Stimulated activated effector memory CD8-positive, alpha-beta T cell treated with anti-CD3 and anti-CD28 coated beads, Interleukin-12 subunit alpha, Interleukin-12 subunit beta, amount 100 ng/mL, for 72 hours (primary cell): ENCODE measurements around the gene CHRNB2.

ENCODE experiments used
- ATAC-seq: fragments of 150-1000 bp; cut with Tn5 transposase; 2 replicates; pipeline ENCODE4 v1.10.0; 2021
- DNase-seq, 2 donors: peaks; one replicate each; pipeline ENCODE4 v3.0.0; 2021 to 2022; ENCODE audit warnings: low spot score in 2 of 2
- H3K27ac Mint-ChIP-seq: one replicate; pipeline ENCODE4 v1.8.0; 2022; ENCODE audit warnings: mild to moderate bottlenecking, mixed read lengths
- H3K36me3 Mint-ChIP-seq: one replicate; pipeline ENCODE4 v1.8.0; 2022; ENCODE audit warnings: mild to moderate bottlenecking, mixed read lengths
- H3K4me1 Mint-ChIP-seq: one replicate; pipeline ENCODE4 v1.8.0; 2022; ENCODE audit warnings: mixed read lengths
- H3K4me3 Mint-ChIP-seq: one replicate; pipeline ENCODE4 v1.8.0; 2022; ENCODE audit warnings: mild to moderate bottlenecking, mixed read lengths
- H3K9me3 Mint-ChIP-seq: one replicate; pipeline ENCODE4 v1.8.0; 2022; ENCODE audit warnings: mixed read lengths

CHRNB2 gene

DNA sequence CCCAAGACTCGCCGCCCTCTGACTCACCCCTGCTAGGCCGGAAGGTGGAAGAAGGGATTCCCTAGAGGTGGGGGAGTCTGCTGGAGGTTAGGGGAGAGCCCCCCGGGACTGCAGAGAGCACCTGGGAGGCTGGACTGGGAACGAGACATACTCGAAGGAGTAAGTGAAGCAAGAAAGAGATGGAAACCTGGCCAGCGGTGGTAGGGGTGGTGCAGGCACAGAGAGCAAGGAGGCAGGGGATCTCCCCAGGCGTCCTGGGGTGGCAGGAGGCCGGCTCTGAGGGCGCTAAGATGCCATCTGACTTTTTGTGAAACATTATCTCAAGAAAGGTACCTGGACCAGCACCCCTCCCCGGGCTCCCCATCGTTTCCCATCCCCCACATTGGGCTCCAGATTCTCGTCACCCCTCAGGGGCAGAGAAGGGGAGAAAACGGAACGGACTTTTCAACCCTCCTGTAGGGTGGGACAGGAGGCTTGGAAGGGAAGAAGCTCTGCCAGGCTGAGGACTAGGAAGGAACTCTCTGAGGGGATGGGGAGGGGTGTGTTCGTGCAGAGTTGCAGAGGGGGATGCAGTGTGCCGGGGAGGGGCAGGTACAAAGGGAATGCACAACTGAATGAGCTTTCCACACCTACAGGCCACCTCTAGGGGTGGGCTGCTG, 708 bp downstream of the CHRNB2 start:
- ATAC-seq, result no peak
- H3K9me3 Mint-ChIP-seq, result no peaks in the 10 kb centered on the region
- H3K4me1 Mint-ChIP-seq, result peaks cover 18% of the 10 kb centered on the region
- no peak overlapping the region for H3K27ac Mint-ChIP-seq
- peak overlapping the region; percentile 38 for H3K4me3 Mint-ChIP-seq
- no peak for DNase-seq
- peaks cover 5% of the 10 kb centered on the region for H3K36me3 Mint-ChIP-seq

DNA sequence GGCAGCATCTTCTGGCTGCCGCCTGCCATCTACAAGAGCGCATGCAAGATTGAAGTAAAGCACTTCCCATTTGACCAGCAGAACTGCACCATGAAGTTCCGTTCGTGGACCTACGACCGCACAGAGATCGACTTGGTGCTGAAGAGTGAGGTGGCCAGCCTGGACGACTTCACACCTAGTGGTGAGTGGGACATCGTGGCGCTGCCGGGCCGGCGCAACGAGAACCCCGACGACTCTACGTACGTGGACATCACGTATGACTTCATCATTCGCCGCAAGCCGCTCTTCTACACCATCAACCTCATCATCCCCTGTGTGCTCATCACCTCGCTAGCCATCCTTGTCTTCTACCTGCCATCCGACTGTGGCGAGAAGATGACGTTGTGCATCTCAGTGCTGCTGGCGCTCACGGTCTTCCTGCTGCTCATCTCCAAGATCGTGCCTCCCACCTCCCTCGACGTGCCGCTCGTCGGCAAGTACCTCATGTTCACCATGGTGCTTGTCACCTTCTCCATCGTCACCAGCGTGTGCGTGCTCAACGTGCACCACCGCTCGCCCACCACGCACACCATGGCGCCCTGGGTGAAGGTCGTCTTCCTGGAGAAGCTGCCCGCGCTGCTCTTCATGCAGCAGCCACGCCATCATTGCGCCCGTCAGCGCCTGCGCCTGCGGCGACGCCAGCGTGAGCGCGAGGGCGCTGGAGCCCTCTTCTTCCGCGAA, 3.8 kb downstream of the CHRNB2 start:
- ATAC-seq (no peak), DNase-seq (no peak)
- Mint-ChIP-seq H3K36me3 (peaks cover 20% of the 10 kb centered on the region), H3K4me3 (no peak overlapping the region), H3K9me3 (no peaks in the 10 kb centered on the region), H3K27ac (no peak overlapping the region), H3K4me1 (peaks cover 28% of the 10 kb centered on the region)

DNA sequence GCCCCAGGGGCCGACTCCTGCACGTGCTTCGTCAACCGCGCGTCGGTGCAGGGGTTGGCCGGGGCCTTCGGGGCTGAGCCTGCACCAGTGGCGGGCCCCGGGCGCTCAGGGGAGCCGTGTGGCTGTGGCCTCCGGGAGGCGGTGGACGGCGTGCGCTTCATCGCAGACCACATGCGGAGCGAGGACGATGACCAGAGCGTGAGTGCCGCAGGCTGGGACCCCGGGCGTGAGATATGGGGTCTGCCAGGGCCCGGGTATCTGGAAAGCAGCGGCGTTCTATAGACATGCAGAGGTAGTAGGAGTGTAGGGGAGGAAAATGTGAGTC, 4.3 kb downstream of the CHRNB2 start:
- Mint-ChIP-seq H3K9me3 (no peaks in the 10 kb centered on the region), H3K4me1 (peaks cover 28% of the 10 kb centered on the region), H3K4me3 (no peak overlapping the region), H3K36me3 (peaks cover 22% of the 10 kb centered on the region), H3K27ac (no peak overlapping the region)
- ATAC-seq, result no peak
- DNase-seq, result no peak

DNA sequence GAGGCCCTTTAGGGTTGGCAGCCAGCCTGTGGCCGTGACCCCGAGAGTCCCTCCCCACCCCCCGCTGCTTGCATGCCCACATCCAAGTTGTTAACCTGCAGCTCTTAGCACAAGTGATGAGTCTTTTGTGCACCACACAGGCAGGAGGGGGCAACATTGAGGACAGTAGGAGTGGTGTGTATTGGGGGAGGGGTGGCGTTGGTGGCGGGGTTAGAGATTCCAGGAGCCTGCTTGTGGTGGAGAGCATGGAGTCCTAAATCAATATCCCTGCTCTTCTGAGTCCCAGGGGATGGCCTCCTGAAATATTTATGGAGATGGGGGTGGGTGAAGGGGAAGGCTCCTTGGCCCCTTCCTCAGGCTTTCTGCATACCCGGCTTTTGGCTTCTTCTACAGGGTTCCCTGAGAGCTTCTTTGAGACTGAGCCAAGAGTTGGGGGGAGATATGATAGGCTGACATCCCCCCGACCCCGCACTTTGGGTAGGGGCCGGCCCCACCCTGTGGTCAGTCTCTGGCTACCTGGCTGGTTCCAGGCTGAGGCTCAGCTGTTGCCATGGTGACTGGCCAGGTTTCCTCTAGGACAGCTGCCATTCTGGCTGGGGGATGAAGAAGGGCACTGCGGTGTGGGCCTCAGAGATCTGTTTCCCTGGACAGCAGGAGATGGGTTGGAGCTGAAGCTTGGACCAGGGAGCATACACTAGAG, 5.0 kb downstream of the CHRNB2 start:
- DNase-seq (no peak), ATAC-seq (no peak)
- Mint-ChIP-seq H3K4me1 (peaks cover 23% of the 10 kb centered on the region), H3K4me3 (no peak overlapping the region), H3K27ac (no peak overlapping the region), H3K36me3 (peaks cover 29% of the 10 kb centered on the region), H3K9me3 (no peaks in the 10 kb centered on the region)

DNA sequence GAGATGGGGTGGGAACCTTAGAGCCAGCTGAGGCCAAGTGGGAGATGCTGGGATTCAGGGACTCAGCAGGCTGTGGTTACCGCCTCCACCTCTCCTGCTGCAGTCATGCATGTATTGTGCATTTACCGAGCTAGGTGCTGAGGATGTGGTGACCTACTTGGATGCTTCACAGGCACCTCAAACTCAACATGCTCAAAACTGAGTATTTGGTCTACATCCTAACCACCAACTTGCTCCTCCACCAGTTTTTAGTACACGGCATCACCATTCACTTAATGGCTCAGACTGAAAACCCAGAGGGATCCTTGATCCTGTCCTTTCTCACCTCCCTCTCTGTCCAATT, 5.6 kb downstream of the CHRNB2 start:
- ATAC-seq (no peak), DNase-seq (no peak)
- H3K36me3 Mint-ChIP-seq, result peaks cover 31% of the 10 kb centered on the region
- no peak overlapping the region for H3K4me3 Mint-ChIP-seq
- peaks cover 19% of the 10 kb centered on the region for H3K4me1 Mint-ChIP-seq
- no peak overlapping the region for H3K27ac Mint-ChIP-seq
- H3K9me3 Mint-ChIP-seq, result no peaks in the 10 kb centered on the region

DNA sequence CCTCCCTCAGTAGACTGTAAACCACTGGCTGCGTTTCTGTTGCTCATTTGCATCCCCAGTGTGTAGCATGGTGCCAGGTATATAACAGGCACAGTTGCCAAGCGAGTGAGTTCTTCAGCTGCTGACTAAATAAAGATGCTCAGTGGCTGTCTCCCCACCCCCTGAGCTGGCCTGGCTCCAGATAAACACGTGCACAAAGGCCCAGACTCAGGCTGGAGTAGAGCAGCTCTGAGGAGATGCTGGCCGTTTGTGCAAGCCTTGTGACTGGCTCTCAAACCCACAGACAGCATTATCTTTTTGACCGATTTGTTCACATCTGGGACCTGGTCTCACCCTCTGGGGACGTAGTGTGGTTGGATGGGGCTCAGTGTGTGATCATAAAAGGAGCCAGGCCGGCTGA, 7.1 kb downstream of the CHRNB2 start:
- peaks cover 47% of the 10 kb centered on the region for H3K36me3 Mint-ChIP-seq
- peaks cover 24% of the 10 kb centered on the region for H3K4me1 Mint-ChIP-seq

DNA sequence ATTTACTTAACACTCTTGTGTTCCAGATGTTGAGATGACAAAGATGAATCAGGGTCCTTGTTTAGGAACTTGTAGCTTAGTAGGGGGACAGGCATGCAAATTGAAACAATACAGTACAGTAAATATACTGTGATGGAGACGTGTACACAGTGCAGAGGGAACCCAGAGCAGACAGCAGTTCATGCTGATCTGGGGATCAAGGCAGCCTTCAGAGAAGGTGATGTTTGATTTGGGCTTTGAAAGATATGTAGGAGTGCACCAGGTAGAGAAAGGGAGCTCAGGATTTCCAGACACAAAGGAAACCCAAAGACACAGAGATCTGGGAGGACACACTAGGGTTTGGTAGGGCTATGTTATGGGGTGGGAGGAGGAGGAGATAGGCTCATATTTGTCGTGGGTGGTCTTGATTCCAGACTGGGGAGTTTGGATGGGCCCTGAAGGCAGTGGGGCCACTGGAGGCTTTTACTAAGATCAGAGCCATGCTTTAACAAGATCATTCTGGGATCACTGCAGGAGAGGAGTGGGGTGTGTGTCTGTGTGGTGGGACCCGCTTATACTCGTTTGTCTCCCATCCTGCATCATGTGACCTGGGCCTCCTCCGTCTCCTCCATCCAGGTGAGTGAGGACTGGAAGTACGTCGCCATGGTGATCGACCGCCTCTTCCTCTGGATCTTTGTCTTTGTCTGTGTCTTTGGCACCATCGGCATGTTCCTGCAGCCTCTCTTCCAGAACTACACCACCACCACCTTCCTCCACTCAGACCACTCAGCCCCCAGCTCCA, 7.8 kb downstream of the CHRNB2 start:
- DNase-seq, result no peak
- peak overlapping the region; percentile 76 for H3K27ac Mint-ChIP-seq
- peaks cover 24% of the 10 kb centered on the region for H3K4me1 Mint-ChIP-seq
- no peak for ATAC-seq
- H3K36me3 Mint-ChIP-seq, result peaks cover 53% of the 10 kb centered on the region
- H3K4me3 Mint-ChIP-seq, result no peak overlapping the region
- H3K9me3 Mint-ChIP-seq, result no peaks in the 10 kb centered on the region

More for the DNA sequence above, 7.1 kb downstream of the CHRNB2 start:
- ATAC-seq (no peak), DNase-seq (peak in 1 of 2 donors; percentile 49)
- no peaks in the 10 kb centered on the region for H3K9me3 Mint-ChIP-seq
- H3K4me3 Mint-ChIP-seq, result no peak overlapping the region
- H3K27ac Mint-ChIP-seq, result no peak overlapping the region

DNA sequence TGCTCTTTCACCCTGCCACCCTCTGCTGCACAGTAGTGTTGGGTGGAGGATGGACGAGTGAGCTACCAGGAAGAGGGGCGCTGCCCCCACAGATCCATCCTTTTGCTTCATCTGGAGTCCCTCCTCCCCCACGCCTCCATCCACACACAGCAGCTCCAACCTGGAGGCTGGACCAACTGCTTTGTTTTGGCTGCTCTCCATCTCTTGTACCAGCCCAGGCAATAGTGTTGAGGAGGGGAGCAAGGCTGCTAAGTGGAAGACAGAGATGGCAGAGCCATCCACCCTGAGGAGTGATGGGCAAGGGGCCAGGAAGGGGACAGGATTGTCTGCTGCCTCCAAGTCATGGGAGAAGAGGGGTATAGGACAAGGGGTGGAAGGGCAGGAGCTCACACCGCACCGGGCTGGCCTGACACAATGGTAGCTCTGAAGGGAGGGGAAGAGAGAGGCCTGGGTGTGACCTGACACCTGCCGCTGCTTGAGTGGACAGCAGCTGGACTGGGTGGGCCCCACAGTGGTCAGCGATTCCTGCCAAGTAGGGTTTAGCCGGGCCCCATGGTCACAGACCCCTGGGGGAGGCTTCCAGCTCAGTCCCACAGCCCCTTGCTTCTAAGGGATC, 8.5 kb downstream of the CHRNB2 start:
- ATAC-seq, result peak; percentile 19
- Mint-ChIP-seq H3K4me3 (no peak overlapping the region), H3K9me3 (no peaks in the 10 kb centered on the region), H3K4me1 (peaks cover 24% of the 10 kb centered on the region), H3K27ac (peak overlapping the region; percentile 76), H3K36me3 (peaks cover 60% of the 10 kb centered on the region)
- no peak for DNase-seq

DNA sequence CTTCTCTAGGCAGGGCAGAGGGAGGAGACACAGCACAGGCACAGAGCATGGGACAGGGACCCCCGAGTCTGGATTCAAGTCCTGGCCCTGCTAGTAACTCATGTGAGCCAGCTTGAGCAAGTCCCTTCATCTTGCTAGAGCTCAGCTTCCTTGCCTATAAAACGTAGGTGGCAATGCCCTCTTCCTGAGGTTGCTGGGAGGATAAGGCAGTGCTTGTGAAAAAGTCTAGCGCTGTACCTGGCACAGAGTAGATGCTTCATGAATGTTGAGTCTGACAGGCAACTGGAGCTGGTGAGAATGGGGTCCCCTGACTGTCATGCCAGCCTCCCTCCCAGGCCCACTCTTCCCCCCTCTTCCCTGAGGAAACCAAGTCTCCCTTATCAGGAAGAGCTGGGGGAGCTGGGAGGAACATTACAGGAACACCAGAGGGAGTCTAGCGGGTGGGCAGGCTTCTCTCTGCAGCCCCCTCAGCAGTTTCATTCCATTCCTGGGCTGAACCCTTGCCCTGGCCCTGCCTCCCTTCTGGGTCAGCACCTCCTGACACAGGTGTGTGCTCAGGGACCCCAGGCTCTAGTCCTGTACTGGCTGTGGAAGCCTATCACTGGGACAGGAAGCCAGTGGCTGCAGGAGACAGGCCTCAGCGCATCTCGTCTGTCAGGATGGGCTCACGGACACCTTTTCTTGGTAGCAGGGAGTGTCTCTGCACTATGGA, 9.9 kb downstream of the CHRNB2 start:
- DNase-seq, result no peak
- Mint-ChIP-seq H3K4me1 (peaks cover 24% of the 10 kb centered on the region), H3K36me3 (peaks cover 70% of the 10 kb centered on the region), H3K9me3 (no peaks in the 10 kb centered on the region), H3K27ac (peak overlapping the region; percentile 80), H3K4me3 (no peak overlapping the region)
- ATAC-seq, result no peak

DNA sequence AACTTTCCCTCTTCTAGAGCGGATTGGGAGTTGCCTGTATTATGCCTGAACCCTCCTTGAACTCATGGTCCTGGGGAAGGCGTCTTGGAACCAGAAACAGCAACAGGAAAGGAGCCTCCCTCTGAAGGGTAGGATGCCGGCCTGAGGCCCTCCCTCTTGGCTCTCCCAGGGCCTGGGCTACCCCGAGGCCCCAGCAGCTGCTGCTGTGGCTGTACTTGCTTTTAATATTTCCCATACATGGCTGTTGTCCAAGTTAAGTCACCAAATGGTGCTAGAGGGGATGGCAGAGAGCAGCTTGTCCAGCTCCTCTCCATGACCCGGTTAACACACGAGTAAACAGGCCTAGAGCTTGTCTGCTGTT, 10.5 kb downstream of the CHRNB2 start:
- H3K4me3 Mint-ChIP-seq, result no peak overlapping the region
- peak overlapping the region; percentile 80 for H3K27ac Mint-ChIP-seq
- H3K9me3 Mint-ChIP-seq, result no peaks in the 10 kb centered on the region
- H3K36me3 Mint-ChIP-seq, result peaks cover 75% of the 10 kb centered on the region
- H3K4me1 Mint-ChIP-seq, result peaks cover 21% of the 10 kb centered on the region
- DNase-seq (no peak), ATAC-seq (no peak)

DNA sequence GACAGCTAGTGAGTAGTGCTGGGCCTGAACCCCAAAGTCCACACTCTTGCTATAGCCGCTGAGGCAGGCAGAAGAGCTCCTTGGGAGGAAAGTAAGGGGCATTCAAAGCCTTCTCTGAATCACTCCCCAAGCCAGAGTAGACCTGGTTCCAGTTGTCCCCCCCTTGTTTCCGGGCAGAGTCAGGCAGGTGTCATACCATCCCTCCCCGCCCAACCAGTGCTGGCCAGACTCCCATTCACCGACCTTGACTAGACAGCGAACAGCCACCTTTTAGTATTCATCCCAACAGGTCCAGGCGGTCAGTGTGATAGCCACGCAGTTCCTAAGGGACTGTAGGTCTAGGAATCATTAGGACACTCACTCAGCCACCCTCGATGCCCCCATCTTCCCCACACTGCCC, 11.8 kb downstream of the CHRNB2 start:
- H3K36me3 Mint-ChIP-seq, result peaks cover 89% of the 10 kb centered on the region
- H3K27ac Mint-ChIP-seq, result peak overlapping the region; percentile 60
- ATAC-seq (no peak), DNase-seq (no peak)
- peaks cover 15% of the 10 kb centered on the region for H3K4me1 Mint-ChIP-seq
- no peak overlapping the region for H3K4me3 Mint-ChIP-seq
- H3K9me3 Mint-ChIP-seq, result no peaks in the 10 kb centered on the region

DNA sequence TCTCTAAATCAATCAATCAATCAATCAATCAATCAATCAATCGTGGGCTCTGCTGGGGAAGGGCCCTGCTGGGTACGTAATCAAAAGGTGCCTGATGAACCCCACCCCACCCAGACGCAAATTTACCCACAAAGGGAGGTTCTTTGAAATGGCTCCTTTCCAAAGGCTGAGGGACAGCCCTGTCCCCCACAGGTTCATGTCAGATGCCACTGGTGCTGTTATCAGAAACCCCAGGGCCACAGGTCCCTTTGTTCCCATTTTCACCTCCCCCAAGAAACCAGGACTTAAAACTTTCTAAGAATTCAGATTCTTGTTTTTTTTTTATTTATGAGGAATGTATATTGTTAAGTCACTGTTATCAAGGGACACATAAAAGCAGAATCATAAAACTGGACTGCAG, 14.2 kb downstream of the CHRNB2 start:
- DNase-seq, result no peak
- Mint-ChIP-seq H3K9me3 (no peaks in the 10 kb centered on the region), H3K4me3 (no peak overlapping the region), H3K36me3 (peaks cover 96% of the 10 kb centered on the region), H3K4me1 (peaks cover 17% of the 10 kb centered on the region), H3K27ac (no peak overlapping the region)
- ATAC-seq, result no peak

DNA sequence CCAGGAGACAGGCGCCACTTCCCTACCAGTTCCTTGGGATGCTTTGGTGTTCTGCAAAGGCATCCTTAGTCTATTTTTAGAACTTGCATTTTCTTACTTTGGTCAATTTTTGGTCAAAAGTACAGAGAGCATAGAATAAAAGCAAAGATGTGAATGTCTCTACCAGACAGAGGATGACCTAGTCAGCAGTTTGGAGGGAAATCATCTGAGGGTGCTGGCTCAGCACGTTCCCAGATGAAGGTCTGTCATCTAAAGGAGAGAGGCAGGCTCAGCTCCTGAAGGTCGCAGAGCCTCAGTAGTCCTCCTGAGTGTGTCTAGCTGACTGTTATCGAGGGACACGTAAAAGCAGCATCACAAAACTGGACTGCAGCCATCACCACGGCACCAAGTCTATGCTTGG, 15.3 kb downstream of the CHRNB2 start:
- DNase-seq, result no peak

DNA sequence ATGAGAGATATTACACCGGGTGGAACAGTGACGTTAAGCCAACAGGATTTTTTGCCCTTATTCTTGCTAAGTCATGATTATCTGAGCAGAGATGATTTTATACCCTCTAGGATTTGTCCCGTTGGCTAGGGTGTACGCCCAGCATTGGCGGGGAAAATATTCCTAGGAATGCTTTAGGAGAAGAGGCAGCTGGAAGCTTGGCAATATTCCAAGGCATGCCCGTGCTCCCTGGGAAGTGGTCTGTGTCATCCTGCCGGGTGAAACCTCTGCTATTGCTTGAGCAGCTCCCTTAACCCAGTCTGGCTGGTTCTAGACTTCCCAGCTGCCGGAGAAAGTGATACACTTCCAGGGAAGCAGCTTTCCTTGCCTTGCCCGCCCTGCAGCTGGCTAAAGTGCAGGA, 16.2 kb downstream of the CHRNB2 start:
- peaks cover 10% of the 10 kb centered on the region for H3K4me1 Mint-ChIP-seq
- peaks cover 100% of the 10 kb centered on the region for H3K36me3 Mint-ChIP-seq
- peak overlapping the region; percentile 52 for H3K27ac Mint-ChIP-seq
- no peak overlapping the region for H3K4me3 Mint-ChIP-seq
- H3K9me3 Mint-ChIP-seq, result no peaks in the 10 kb centered on the region
- DNase-seq (no peak), ATAC-seq (no peak)

More for the DNA sequence above, 15.3 kb downstream of the CHRNB2 start:
- peaks cover 17% of the 10 kb centered on the region for H3K4me1 Mint-ChIP-seq
- H3K9me3 Mint-ChIP-seq, result no peaks in the 10 kb centered on the region
- peak overlapping the region; percentile 52 for H3K27ac Mint-ChIP-seq
- no peak for ATAC-seq
- H3K4me3 Mint-ChIP-seq, result no peak overlapping the region
- peaks cover 98% of the 10 kb centered on the region for H3K36me3 Mint-ChIP-seq
